NCI-H2029 (cell line): ENCODE results near the gene PRKN.
"Not testable (repeated sequence)": the region's sequence is repeated elsewhere in the genome, so short reads cannot be mapped to it uniquely, and the experiment has no call there.

Experiments
- DNase-seq: peaks from one replicate; lab custom pipeline; 2025; lab: John Stamatoyannopoulos, UW

PRKN gene

GRCh38 chr6:162710936-162711335, 16.6 kb downstream of the PRKN start:
- no peak for DNase-seq

- no peak for DNase-seq
Measured at GRCh38 chr6:162710419-162710818, 17.1 kb downstream of the PRKN start.

GRCh38 chr6:162709431-162709830, 18.1 kb downstream of the PRKN start:
- DNase-seq, result no peak

- DNase-seq, result no peak
Measured at GRCh38 chr6:162708971-162709370, 18.6 kb downstream of the PRKN start.

- no peak for DNase-seq
Measured at GRCh38 chr6:162706232-162706631, 21.3 kb downstream of the PRKN start.

- DNase-seq, result no peak
Measured at GRCh38 chr6:162705736-162706135, 21.8 kb downstream of the PRKN start.

- no peak for DNase-seq
Measured at GRCh38 chr6:162704001-162704400, 23.6 kb downstream of the PRKN start.

- DNase-seq, result no peak
Measured at GRCh38 chr6:162702446-162702845, 25.1 kb downstream of the PRKN start.

- no peak for DNase-seq
Measured at GRCh38 chr6:162701551-162701950, 26.0 kb downstream of the PRKN start.

GRCh38 chr6:162700966-162701365, 26.6 kb downstream of the PRKN start:
- no peak for DNase-seq

GRCh38 chr6:162699961-162700360, 27.6 kb downstream of the PRKN start:
- DNase-seq, result no peak

GRCh38 chr6:162698440-162698839, 29.1 kb downstream of the PRKN start:
- no peak for DNase-seq

- DNase-seq, result no peak
Measured at GRCh38 chr6:162697872-162698403, 29.6 kb downstream of the PRKN start.

GRCh38 chr6:162690158-162690557, 37.4 kb downstream of the PRKN start:
- DNase-seq, result no peak

- DNase-seq, result no peak
Measured at GRCh38 chr6:162688751-162689345, 38.7 kb downstream of the PRKN start.

- no peak for DNase-seq
Measured at GRCh38 chr6:162685586-162685985, 42.0 kb downstream of the PRKN start.

GRCh38 chr6:162684961-162685360, 42.6 kb downstream of the PRKN start:
- no peak for DNase-seq

GRCh38 chr6:162684052-162684451, 43.5 kb downstream of the PRKN start:
- no peak for DNase-seq

- DNase-seq, result no peak
Measured at GRCh38 chr6:162683135-162683534, 44.4 kb downstream of the PRKN start.

- DNase-seq, result no peak
Measured at GRCh38 chr6:162681447-162681846, 46.1 kb downstream of the PRKN start.

GRCh38 chr6:162680871-162681270, 46.7 kb downstream of the PRKN start:
- no peak for DNase-seq

- no peak for DNase-seq
Measured at GRCh38 chr6:162680367-162680766, 47.2 kb downstream of the PRKN start.

GRCh38 chr6:162679681-162680080, 47.9 kb downstream of the PRKN start:
- no peak for DNase-seq

- DNase-seq, result not testable (repeated sequence)
Measured at GRCh38 chr6:162678896-162679295, 48.7 kb downstream of the PRKN start.
